ENCODE measurements around the gene SETX.

Gene SETX

GRCh38 chr9:132211570-132211969 is 143.2 kb downstream of the SETX start:
- no peak for DNase-seq

Measured in AML-193 (cell line).